Measurements from ENCODE around the gene MGMT.

DNA sequence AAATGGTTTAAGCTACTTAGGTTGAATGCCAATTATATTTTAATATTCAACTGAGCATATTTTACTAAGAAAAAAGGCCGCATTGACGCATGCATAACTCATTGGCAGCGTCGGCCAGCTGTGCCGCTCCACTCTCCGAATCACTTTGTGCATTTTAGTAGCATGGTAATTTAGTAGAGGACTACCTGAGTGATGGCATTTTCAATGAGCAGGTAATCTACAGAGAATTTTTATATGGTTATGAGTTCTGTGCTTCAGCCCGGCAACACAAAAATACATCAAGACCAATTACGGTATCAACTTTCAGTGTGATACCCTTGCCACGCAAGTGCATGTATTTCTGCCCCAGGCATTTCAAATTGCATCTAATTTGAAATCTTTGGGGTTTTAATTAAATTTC, 249.8 kb downstream of the MGMT start:
- TF ChIP-seq, protein P1, sequence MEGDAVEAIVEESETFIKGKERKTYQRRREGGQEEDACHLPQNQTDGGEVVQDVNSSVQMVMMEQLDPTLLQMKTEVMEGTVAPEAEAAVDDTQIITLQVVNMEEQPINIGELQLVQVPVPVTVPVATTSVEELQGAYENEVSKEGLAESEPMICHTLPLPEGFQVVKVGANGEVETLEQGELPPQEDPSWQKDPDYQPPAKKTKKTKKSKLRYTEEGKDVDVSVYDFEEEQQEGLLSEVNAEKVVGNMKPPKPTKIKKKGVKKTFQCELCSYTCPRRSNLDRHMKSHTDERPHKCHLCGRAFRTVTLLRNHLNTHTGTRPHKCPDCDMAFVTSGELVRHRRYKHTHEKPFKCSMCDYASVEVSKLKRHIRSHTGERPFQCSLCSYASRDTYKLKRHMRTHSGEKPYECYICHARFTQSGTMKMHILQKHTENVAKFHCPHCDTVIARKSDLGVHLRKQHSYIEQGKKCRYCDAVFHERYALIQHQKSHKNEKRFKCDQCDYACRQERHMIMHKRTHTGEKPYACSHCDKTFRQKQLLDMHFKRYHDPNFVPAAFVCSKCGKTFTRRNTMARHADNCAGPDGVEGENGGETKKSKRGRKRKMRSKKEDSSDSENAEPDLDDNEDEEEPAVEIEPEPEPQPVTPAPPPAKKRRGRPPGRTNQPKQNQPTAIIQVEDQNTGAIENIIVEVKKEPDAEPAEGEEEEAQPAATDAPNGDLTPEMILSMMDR (IDR thresholded peaks at IDR 0.05): no peak
- TF ChIP-seq POLR2A (IDR thresholded peaks at IDR 0.05): no peak
